GM12878 (cell line): ENCODE results near the gene SHC2. TPM values are rescaled to one million over a fixed set of nuclear protein-coding genes. Genes with fewer than 3 reads are reported as not detected.
A peak's percentile ranks its signal among the peaks of the same experiment; 100 is the strongest.

Source experiments
- EGR1 ChIP-seq, 2 experiments: IDR thresholded peaks; 1 replicate in 1 of 2; 2 replicates in 1 of 2; pipeline ENCODE4 v1.6.1; 2011 to 2012; ENCODE audit warnings: low read depth in 2 of 2, low read length in 2 of 2, borderline replicate concordance in 1 of 2, mild to moderate bottlenecking in 1 of 2, moderate library complexity in 1 of 2
- KDM1A ChIP-seq: fragments of 200-600 bp; sonication (generic); IDR thresholded peaks from 2 replicates; pipeline ENCODE4 v1.6.1; 2016; ENCODE audit warnings: borderline replicate concordance
- POLR2A ChIP-seq: IDR thresholded peaks from 2 replicates; pipeline ENCODE4 v1.6.1; 2011; ENCODE audit warnings: low read depth, mild to moderate bottlenecking, low read length
- RAD51 ChIP-seq: fragments of 450-650 bp; IDR thresholded peaks from 2 replicates; pipeline ENCODE4 v1.6.1; 2016; ENCODE audit warnings: moderate library complexity, mild to moderate bottlenecking, inconsistent platforms
- RCOR1 ChIP-seq: conservative IDR thresholded peaks from 2 replicates; pipeline ENCODE4 v1.6.1; 2012; ENCODE audit warnings: low read depth, low read length, improper control_type of control experiment
- SP1 ChIP-seq: IDR thresholded peaks from one replicate; pipeline ENCODE4 v1.6.1; 2011; ENCODE audit warnings: low read depth, low read length
- STAT3 ChIP-seq: IDR thresholded peaks from 2 replicates; pipeline ENCODE4 v1.6.1; 2011; ENCODE audit warnings: low read depth, low read length, improper control_type of control experiment
- SUZ12 ChIP-seq: fragments of 200-600 bp; sonication (generic); IDR thresholded peaks from one replicate; pipeline ENCODE4 v1.6.1; 2018; ENCODE audit warnings: antibody characterized with exemption, mild to moderate bottlenecking; ENCODE audit not compliant: unreplicated experiment
- TCF3 ChIP-seq: IDR thresholded peaks from 2 replicates; pipeline ENCODE4 v1.6.1; 2012; ENCODE audit warnings: low read depth, mild to moderate bottlenecking, low read length, borderline replicate concordance; ENCODE audit not compliant: insufficient read depth
- ZBTB33 ChIP-seq: fragments of 450-650 bp; IDR thresholded peaks from 2 replicates; pipeline ENCODE4 v1.6.1; 2017; ENCODE audit warnings: mild to moderate bottlenecking
- ZNF207 ChIP-seq: fragments of 450-650 bp; IDR thresholded peaks from 2 replicates; pipeline ENCODE4 v1.6.1; 2014; ENCODE audit warnings: antibody characterized with exemption, mild to moderate bottlenecking, borderline replicate concordance
- ZNF217 ChIP-seq: fragments of 450-650 bp; IDR thresholded peaks from 2 replicates; pipeline ENCODE4 v1.6.1; 2017; ENCODE audit warnings: antibody characterized with exemption, mild to moderate bottlenecking
- ZZZ3 ChIP-seq: IDR thresholded peaks from 2 replicates; pipeline ENCODE4 v1.6.1; 2011; ENCODE audit warnings: low read depth; ENCODE audit not compliant: control insufficient read depth, insufficient read length
- polyA plus RNA-seq, 11 experiments: library from polyadenylated mRNA; depleted of rRNA in 4 of 11; unstranded in 6 of 11; stranded (reverse) in 5 of 11; fragments of >200 nt; fragmentation: Nextera tagmentation in 4 of 11; fragmentation: Illumina TruSeq in 1 of 11; extraction: Ambion mirVana in 4 of 11; extraction: Trizol in 1 of 11; gene quantifications; 1 replicate in 1 of 11; 2 replicates in 10 of 11; pipeline versions ENCODE4 v1.2.1 to v1.2.3, GENCODE V29; 2011 to 2016; ENCODE audit warnings: inconsistent platforms in 2 of 11, missing spikeins in 2 of 11, low read depth in 1 of 11
- total RNA-seq, 4 experiments: library from RNA; depleted of rRNA in 3 of 4; stranded (reverse); fragments of >200 nt in 3 of 4; fragmentation: Illumina TruSeq in 1 of 4; extraction: Trizol in 1 of 4; gene quantifications; 2 replicates each; pipeline versions ENCODE4 v1.2.1 to v1.2.3, GENCODE V29; 2013 to 2021
- TF ChIP-seq, protein P1 (sequence below): IDR thresholded peaks from 2 replicates; pipeline ENCODE4 v1.6.1; 2011; ENCODE audit warnings: mild to moderate bottlenecking, low read depth, low read length, moderate library complexity; ENCODE audit not compliant: insufficient replicate concordance
- TF ChIP-seq, protein P2 (sequence below): fragments of 450-650 bp; IDR thresholded peaks from 2 replicates; pipeline ENCODE4 v1.6.1; 2017; ENCODE audit warnings: mild to moderate bottlenecking, moderate library complexity
- TF ChIP-seq, protein P3 (sequence below): IDR thresholded peaks from 2 replicates; pipeline ENCODE4 v1.6.1; 2012; ENCODE audit warnings: mild to moderate bottlenecking, low read depth, low read length

Gene SHC2
- total and polyA plus RNA-seq, 10 of the 15 experiments (the other 5 are each of a cell fraction or from before 2014, with no cell fraction given): 0.08 TPM; not detected in 9

GRCh38 chr19:488505-489417 lies 27.9 kb upstream of the SHC2 start (continued):
- TF ChIP-seq, protein P1, sequence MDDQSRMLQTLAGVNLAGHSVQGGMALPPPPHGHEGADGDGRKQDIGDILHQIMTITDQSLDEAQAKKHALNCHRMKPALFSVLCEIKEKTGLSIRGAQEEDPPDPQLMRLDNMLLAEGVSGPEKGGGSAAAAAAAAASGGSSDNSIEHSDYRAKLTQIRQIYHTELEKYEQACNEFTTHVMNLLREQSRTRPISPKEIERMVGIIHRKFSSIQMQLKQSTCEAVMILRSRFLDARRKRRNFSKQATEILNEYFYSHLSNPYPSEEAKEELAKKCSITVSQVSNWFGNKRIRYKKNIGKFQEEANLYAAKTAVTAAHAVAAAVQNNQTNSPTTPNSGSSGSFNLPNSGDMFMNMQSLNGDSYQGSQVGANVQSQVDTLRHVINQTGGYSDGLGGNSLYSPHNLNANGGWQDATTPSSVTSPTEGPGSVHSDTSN: no peak
- no peak; the same call in none of the 2 replicates for TF ChIP-seq ZNF217
- TF ChIP-seq ZBTB33: no peak
- peak in 1 of 2 experiments; percentile 89; a peak in 2 of 3 replicates for TF ChIP-seq EGR1 (IDR thresholded peaks at IDR 0.05; ENCODE audit: borderline replicate concordance in 1 of 2, low read depth in 2 of 2, low read length in 2 of 2)
- peak; percentile 55 for TF ChIP-seq SP1
- no peak for TF ChIP-seq SUZ12
- TF ChIP-seq, protein P2, sequence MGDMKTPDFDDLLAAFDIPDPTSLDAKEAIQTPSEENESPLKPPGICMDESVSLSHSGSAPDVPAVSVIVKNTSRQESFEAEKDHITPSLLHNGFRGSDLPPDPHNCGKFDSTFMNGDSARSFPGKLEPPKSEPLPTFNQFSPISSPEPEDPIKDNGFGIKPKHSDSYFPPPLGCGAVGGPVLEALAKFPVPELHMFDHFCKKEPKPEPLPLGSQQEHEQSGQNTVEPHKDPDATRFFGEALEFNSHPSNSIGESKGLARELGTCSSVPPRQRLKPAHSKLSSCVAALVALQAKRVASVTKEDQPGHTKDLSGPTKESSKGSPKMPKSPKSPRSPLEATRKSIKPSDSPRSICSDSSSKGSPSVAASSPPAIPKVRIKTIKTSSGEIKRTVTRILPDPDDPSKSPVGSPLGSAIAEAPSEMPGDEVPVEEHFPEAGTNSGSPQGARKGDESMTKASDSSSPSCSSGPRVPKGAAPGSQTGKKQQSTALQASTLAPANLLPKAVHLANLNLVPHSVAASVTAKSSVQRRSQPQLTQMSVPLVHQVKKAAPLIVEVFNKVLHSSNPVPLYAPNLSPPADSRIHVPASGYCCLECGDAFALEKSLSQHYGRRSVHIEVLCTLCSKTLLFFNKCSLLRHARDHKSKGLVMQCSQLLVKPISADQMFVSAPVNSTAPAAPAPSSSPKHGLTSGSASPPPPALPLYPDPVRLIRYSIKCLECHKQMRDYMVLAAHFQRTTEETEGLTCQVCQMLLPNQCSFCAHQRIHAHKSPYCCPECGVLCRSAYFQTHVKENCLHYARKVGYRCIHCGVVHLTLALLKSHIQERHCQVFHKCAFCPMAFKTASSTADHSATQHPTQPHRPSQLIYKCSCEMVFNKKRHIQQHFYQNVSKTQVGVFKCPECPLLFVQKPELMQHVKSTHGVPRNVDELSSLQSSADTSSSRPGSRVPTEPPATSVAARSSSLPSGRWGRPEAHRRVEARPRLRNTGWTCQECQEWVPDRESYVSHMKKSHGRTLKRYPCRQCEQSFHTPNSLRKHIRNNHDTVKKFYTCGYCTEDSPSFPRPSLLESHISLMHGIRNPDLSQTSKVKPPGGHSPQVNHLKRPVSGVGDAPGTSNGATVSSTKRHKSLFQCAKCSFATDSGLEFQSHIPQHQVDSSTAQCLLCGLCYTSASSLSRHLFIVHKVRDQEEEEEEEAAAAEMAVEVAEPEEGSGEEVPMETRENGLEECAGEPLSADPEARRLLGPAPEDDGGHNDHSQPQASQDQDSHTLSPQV: peak; percentile 50; the same call in 1 of the 2 replicates
- TF ChIP-seq KDM1A: no peak
- TF ChIP-seq, protein P3, sequence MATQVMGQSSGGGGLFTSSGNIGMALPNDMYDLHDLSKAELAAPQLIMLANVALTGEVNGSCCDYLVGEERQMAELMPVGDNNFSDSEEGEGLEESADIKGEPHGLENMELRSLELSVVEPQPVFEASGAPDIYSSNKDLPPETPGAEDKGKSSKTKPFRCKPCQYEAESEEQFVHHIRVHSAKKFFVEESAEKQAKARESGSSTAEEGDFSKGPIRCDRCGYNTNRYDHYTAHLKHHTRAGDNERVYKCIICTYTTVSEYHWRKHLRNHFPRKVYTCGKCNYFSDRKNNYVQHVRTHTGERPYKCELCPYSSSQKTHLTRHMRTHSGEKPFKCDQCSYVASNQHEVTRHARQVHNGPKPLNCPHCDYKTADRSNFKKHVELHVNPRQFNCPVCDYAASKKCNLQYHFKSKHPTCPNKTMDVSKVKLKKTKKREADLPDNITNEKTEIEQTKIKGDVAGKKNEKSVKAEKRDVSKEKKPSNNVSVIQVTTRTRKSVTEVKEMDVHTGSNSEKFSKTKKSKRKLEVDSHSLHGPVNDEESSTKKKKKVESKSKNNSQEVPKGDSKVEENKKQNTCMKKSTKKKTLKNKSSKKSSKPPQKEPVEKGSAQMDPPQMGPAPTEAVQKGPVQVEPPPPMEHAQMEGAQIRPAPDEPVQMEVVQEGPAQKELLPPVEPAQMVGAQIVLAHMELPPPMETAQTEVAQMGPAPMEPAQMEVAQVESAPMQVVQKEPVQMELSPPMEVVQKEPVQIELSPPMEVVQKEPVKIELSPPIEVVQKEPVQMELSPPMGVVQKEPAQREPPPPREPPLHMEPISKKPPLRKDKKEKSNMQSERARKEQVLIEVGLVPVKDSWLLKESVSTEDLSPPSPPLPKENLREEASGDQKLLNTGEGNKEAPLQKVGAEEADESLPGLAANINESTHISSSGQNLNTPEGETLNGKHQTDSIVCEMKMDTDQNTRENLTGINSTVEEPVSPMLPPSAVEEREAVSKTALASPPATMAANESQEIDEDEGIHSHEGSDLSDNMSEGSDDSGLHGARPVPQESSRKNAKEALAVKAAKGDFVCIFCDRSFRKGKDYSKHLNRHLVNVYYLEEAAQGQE: no peak
- no peak for TF ChIP-seq RCOR1
- TF ChIP-seq POLR2A: peak; percentile 94
- TF ChIP-seq STAT3: no peak
- no peak for TF ChIP-seq ZZZ3
- TF ChIP-seq ZNF207: peak; percentile 98
- TF ChIP-seq TCF3: peak; percentile 53; the same call in 1 of the 2 replicates
- no peak for TF ChIP-seq RAD51
